Activated CD4-positive, alpha-beta T cell treated with anti-CD3 and anti-CD28 coated beads, Interleukin-2, amount 10 ng/mL, durations not matched to agents 7 days and 5 days (primary cell): ENCODE data around the gene ZBTB7C. TPM values are rescaled to one million over a fixed set of nuclear protein-coding genes. Genes with fewer than 3 reads are reported as not detected.

Source experiments
- CTCF ChIA-PET: fragments of 350-600 bp; sonication (Branson Sonifier 250); formaldehyde crosslinking; loops from one replicate; lab custom pipeline; 2021; ENCODE audit warnings: antibody characterized with exemption; lab: Charles Lee
- POLR2A ChIA-PET: fragments of 350-600 bp; sonication (Branson Sonifier 250); formaldehyde crosslinking; loops from one replicate; lab custom pipeline; 2021; ENCODE audit warnings: antibody characterized with exemption; lab: Charles Lee
- DNase-seq: peaks from one replicate; pipeline ENCODE4 v3.0.0-alpha.2; 2020
- H3K27ac Mint-ChIP-seq: one replicate; pipeline ENCODE4 v1.8.0; 2021; ENCODE audit warnings: mild to moderate bottlenecking, moderate library complexity, mixed read lengths
- H3K27me3 Mint-ChIP-seq: one replicate; pipeline ENCODE4 v1.8.0; 2021; ENCODE audit warnings: mixed read lengths
- H3K36me3 Mint-ChIP-seq: one replicate; pipeline ENCODE4 v1.8.0; 2021; ENCODE audit warnings: low read depth, mixed read lengths
- H3K4me1 Mint-ChIP-seq: one replicate; pipeline ENCODE4 v1.8.0; 2021; ENCODE audit warnings: mixed read lengths
- H3K4me3 Mint-ChIP-seq: one replicate; pipeline ENCODE4 v1.8.0; 2021; ENCODE audit warnings: mild to moderate bottlenecking, moderate library complexity, mixed read lengths
- H3K9me3 Mint-ChIP-seq: one replicate; pipeline ENCODE4 v1.8.0; 2021; ENCODE audit warnings: mixed read lengths
- total RNA-seq, 2 experiments: library from RNA; stranded (reverse); gene quantifications; one replicate each; pipeline ENCODE4 v1.2.3, GENCODE V29; 2021

ZBTB7C gene
- total RNA-seq, 2 experiments from 2014 or later: 0.10 to 0.15 TPM

DNA sequence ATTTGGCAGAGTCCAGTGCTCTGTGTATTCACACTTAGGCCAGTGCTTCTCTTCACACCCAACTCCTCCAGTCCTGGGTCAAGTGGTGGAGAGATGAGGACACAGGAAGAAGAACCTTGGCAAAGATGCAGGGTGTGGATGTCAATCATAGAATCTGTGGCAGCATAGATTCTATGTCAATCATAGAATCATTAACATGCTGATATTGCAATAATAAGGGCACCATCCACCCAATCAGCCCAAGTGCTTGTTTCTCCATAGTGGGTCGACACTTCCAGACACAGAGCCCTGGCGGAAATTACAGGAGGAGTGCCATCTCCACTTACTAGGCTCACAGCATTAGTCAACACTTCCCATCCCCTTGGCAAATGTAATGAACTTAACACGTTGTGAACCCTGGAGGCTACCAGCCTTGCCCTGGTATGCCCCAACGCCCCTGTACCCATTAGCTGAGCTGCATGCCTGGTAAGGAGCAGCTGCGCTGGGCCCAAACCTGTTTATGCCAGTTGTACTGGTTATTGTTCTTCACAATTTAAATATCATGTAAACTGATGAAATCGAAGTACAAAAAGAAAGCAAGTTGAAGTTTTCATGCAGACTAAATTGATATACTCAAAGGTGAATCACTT is 317.2 kb downstream of the ZBTB7C start:
- H3K9me3 Mint-ChIP-seq: no peaks in the 10 kb centered on the region
- no peak for DNase-seq
- H3K4me1 Mint-ChIP-seq: no peaks in the 10 kb centered on the region
- no peaks in the 10 kb centered on the region for H3K36me3 Mint-ChIP-seq
- no peak overlapping the region for H3K27ac Mint-ChIP-seq
- no peak overlapping the region for H3K4me3 Mint-ChIP-seq
- POLR2A ChIA-PET: no interaction called here
- CTCF ChIA-PET: no interaction called here
- peaks cover 3% of the 10 kb centered on the region for H3K27me3 Mint-ChIP-seq

DNA sequence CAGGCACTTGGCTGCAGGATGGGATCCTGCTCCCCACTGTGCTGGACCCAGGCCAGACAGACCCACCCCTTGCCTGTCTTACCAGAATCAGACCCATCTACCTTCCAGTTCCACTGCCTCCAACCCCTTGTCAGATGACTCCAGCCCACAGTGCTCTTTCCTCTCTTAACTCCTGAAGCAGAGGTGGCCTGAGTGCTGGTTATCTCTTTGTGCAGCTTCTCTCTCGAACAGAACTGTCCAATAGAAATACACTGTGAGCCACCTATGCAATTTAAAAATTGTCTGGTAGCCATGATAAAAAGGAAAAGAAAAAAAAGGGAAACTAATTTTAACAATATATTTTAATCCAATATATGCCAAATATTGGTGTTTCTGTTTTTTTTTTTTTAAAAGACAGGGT is 318.5 kb downstream of the ZBTB7C start:
- ChIA-PET CTCF (no interaction called here), POLR2A (no interaction called here)
- Mint-ChIP-seq H3K9me3 (no peaks in the 10 kb centered on the region), H3K4me1 (no peaks in the 10 kb centered on the region), H3K27ac (no peak overlapping the region), H3K27me3 (peaks cover 3% of the 10 kb centered on the region), H3K4me3 (no peak overlapping the region), H3K36me3 (no peaks in the 10 kb centered on the region)
- no peak for DNase-seq

GRCh38 chr18:48090021-48090420 is 319.2 kb downstream of the ZBTB7C start:
- H3K4me1 Mint-ChIP-seq: no peaks in the 10 kb centered on the region
- POLR2A ChIA-PET: no interaction called here
- no peak for DNase-seq
- H3K9me3 Mint-ChIP-seq: no peaks in the 10 kb centered on the region
- no peak overlapping the region for H3K27ac Mint-ChIP-seq
- CTCF ChIA-PET: no interaction called here
- no peak overlapping the region for H3K4me3 Mint-ChIP-seq
- H3K27me3 Mint-ChIP-seq: peaks cover 3% of the 10 kb centered on the region
- H3K36me3 Mint-ChIP-seq: no peaks in the 10 kb centered on the region

- H3K36me3 Mint-ChIP-seq: no peaks in the 10 kb centered on the region
- no peak overlapping the region for H3K4me3 Mint-ChIP-seq
- POLR2A ChIA-PET: no interaction called here
- CTCF ChIA-PET: no interaction called here
- DNase-seq: no peak
- H3K27me3 Mint-ChIP-seq: no peaks in the 10 kb centered on the region
- H3K27ac Mint-ChIP-seq: no peak overlapping the region
- no peaks in the 10 kb centered on the region for H3K4me1 Mint-ChIP-seq
- H3K9me3 Mint-ChIP-seq: no peaks in the 10 kb centered on the region
These were observed 323.2 kb downstream of the ZBTB7C start for GRCh38 chr18:48085781-48086487.

- H3K4me3 Mint-ChIP-seq: no peak overlapping the region
- no peak overlapping the region for H3K27ac Mint-ChIP-seq
- H3K4me1 Mint-ChIP-seq: no peaks in the 10 kb centered on the region
- ChIA-PET POLR2A (no interaction called here), CTCF (no interaction called here)
- no peaks in the 10 kb centered on the region for H3K36me3 Mint-ChIP-seq
- DNase-seq: no peak
- no peaks in the 10 kb centered on the region for H3K27me3 Mint-ChIP-seq
- no peaks in the 10 kb centered on the region for H3K9me3 Mint-ChIP-seq
These were observed 324.3 kb downstream of the ZBTB7C start for GRCh38 chr18:48084858-48085257.

- ChIA-PET CTCF (no interaction called here), POLR2A (no interaction called here)
- DNase-seq: no peak
These were observed 325.0 kb downstream of the ZBTB7C start for GRCh38 chr18:48084041-48084757.

DNA sequence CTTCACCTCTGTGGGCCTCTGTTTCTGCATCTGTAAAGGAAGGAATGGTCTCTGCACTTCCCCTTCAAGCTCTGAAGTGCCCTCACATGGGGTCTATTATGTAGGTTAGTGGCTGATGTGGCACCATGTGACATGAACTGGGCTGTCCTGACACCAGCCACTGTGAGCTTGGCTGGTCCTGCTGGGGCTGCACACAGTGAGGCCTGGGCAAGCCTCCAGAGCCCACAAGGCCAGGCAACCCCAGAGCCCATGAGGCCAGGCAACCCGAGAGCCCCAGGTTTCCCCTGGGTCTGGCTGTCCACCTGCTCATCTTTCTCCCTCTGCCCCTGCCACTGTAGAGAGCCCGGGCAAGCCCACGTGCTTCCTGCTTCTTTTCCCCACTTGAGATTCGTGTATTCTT is 328.6 kb downstream of the ZBTB7C start:
- peaks cover 2% of the 10 kb centered on the region for H3K27me3 Mint-ChIP-seq
- no peaks in the 10 kb centered on the region for H3K36me3 Mint-ChIP-seq
- H3K4me1 Mint-ChIP-seq: no peaks in the 10 kb centered on the region
- H3K9me3 Mint-ChIP-seq: no peaks in the 10 kb centered on the region
- DNase-seq: no peak
- no peak overlapping the region for H3K27ac Mint-ChIP-seq
- ChIA-PET POLR2A (no interaction called here), CTCF (no interaction called here)
- no peak overlapping the region for H3K4me3 Mint-ChIP-seq

More at GRCh38 chr18:48084041-48084757, 325.0 kb downstream of the ZBTB7C start:
- Mint-ChIP-seq H3K27ac (no peak overlapping the region), H3K4me3 (no peak overlapping the region), H3K27me3 (no peaks in the 10 kb centered on the region), H3K36me3 (no peaks in the 10 kb centered on the region), H3K9me3 (no peaks in the 10 kb centered on the region), H3K4me1 (no peaks in the 10 kb centered on the region)

DNA sequence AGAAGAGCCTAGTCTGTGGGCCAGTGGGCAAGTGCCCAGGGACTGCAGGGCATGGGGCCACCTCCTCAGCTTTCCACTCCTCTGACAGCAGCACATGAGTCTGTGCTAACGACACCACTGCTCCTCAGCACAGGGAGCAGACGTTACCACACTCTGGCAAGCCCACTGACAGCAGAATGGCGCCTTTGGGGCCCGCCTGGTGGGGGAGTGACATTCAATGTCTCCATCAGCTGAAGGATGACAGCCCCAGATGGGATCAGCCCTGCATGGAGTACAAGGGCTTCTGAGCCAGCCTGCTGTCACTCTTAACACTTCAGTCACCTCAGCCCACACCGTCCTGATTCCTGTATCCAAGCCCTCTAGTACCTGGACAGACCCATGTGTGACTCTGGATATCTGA is 329.3 kb downstream of the ZBTB7C start:
- ChIA-PET POLR2A (no interaction called here), CTCF (no interaction called here)
- Mint-ChIP-seq H3K27me3 (peaks cover 2% of the 10 kb centered on the region), H3K4me1 (no peaks in the 10 kb centered on the region), H3K4me3 (no peak overlapping the region), H3K9me3 (no peaks in the 10 kb centered on the region), H3K36me3 (no peaks in the 10 kb centered on the region), H3K27ac (no peak overlapping the region)
- DNase-seq: no peak

DNA sequence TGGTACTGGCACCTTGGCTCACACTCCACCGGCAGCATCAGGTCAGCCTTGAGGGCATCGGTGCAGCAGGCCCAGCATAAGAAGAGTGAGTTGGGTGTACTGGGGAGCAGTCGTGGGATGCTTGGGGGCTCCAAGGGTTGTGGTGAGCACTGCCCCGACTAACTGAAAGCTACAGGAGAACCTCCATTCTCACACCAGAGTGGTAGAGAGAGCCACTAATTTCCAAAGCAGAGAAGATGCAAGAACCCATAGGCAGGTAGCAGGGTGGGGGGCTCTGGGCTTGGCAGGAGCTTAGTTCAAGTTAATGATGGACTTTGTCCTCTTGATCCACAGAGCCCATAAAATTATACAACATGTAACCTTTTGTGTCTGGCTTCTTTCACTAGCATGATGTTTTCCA is 330.7 kb downstream of the ZBTB7C start:
- DNase-seq: no peak
- H3K27ac Mint-ChIP-seq: no peak overlapping the region
- H3K36me3 Mint-ChIP-seq: no peaks in the 10 kb centered on the region

DNA sequence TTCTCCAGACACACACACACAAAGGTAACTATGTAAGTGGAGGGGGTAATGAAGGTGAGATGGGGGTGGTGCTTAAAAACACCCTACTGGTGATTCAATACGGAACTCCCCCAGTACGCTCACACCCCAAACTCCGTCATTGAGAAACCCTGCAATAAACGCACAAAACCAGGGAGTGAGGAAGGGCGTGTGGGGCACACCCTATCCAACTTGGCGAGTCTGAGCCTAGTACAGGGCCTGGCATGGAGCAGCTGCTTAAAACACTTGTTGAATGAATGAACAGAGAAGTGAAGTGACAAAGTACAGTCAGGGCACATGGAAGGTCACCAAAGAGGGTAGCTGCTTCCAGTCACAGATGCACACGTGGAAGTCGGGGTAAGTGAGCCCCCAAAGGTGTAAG is 331.9 kb downstream of the ZBTB7C start:
- Mint-ChIP-seq H3K36me3 (no peaks in the 10 kb centered on the region), H3K4me3 (no peak overlapping the region), H3K4me1 (no peaks in the 10 kb centered on the region), H3K9me3 (no peaks in the 10 kb centered on the region), H3K27ac (no peak overlapping the region), H3K27me3 (peaks cover 4% of the 10 kb centered on the region)
- no peak for DNase-seq
- ChIA-PET POLR2A (no interaction called here), CTCF (no interaction called here)

More for the DNA sequence above, 330.7 kb downstream of the ZBTB7C start:
- Mint-ChIP-seq H3K27me3 (peaks cover 2% of the 10 kb centered on the region), H3K4me3 (no peak overlapping the region), H3K4me1 (no peaks in the 10 kb centered on the region), H3K9me3 (no peaks in the 10 kb centered on the region)
- ChIA-PET CTCF (no interaction called here), POLR2A (no interaction called here)

DNA sequence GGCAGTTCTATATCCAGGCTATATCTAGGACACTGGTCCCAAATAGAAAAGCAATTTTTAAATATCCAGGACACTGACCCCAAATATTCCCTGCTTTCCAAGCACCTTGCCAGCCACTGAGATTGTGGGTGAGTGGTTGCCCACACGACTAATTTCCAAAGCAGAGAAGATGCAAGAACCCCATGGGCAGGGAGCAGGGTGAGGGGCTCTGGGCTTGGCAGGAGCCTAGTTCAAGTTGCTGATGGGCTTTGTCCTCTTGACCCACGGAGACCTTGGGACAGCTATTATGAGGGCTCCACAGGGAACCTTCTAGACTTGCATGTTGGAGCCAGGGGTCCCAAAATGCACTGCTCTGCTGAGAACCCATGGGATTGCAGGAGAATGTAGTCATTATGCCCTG is 332.7 kb downstream of the ZBTB7C start:
- DNase-seq: no peak
- Mint-ChIP-seq H3K4me1 (no peaks in the 10 kb centered on the region), H3K36me3 (no peaks in the 10 kb centered on the region), H3K9me3 (no peaks in the 10 kb centered on the region), H3K4me3 (no peak overlapping the region), H3K27me3 (peaks cover 6% of the 10 kb centered on the region), H3K27ac (no peak overlapping the region)
- ChIA-PET CTCF (no interaction called here), POLR2A (no interaction called here)

DNA sequence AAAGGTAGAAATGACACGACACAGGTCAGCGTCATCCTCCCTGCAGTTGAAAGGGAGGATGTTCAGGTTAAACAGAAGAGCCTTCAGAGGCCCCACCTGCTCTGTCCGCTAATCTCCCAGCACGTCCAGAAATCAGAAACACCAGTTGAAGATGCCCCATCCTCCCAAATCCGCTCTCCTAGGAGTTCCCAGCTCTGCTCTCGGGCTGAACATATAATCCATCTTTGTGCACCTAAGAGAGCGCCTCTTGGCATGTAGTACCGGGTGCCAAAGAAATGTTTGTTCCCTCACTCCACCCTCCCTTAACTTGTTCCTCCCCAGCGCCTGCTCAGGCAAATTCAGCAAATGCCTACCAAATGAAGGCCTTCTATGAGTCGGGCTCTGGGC is 333.5 kb downstream of the ZBTB7C start:
- Mint-ChIP-seq H3K36me3 (no peaks in the 10 kb centered on the region), H3K4me1 (no peaks in the 10 kb centered on the region), H3K27me3 (peaks cover 12% of the 10 kb centered on the region), H3K9me3 (no peaks in the 10 kb centered on the region), H3K4me3 (no peak overlapping the region), H3K27ac (no peak overlapping the region)
- POLR2A ChIA-PET: no interaction called here
- CTCF ChIA-PET: no interaction called here
- DNase-seq: no peak

DNA sequence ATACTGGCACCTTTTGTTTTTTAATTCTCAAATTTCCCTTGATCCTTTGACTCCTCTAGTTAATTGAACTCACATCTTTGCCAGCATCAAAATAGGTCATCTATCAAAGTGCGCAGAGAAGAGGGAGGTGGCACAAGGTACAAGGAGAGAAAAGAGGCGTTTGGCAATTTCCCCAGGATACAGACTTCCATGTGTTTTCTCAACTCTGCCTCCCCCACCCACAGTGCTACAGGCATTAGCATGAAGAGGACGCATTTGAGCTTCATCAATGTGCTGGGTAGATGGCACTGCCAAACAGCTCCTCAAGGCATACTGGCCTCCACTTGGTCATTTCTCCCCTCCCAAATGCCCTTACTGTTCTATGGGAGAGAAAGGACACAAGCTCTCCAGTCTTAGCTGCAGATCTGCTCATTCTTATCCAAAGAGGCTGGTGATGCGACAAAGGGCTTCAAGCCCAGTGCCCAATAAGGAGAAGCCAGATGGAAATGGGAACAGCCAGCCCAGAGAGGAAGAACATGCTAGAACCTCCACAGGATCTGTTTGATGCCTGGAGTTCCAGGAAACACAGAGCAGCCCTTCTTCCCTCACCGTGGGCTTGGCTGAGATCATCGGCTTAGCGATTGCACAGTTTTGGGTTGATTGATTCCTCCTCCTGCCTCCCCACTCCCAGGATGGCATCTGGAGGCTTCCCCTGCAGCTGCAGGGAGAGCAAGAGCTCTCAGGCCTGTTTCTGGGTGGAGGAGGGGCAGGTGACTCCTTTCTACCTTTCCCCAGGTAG is 334.1 kb downstream of the ZBTB7C start:
- no peaks in the 10 kb centered on the region for H3K9me3 Mint-ChIP-seq
- H3K4me1 Mint-ChIP-seq: no peaks in the 10 kb centered on the region
- no peak overlapping the region for H3K4me3 Mint-ChIP-seq
- DNase-seq: no peak
- CTCF ChIA-PET: no interaction called here
- H3K27ac Mint-ChIP-seq: no peak overlapping the region
- POLR2A ChIA-PET: no interaction called here
- peaks cover 13% of the 10 kb centered on the region for H3K27me3 Mint-ChIP-seq
- no peaks in the 10 kb centered on the region for H3K36me3 Mint-ChIP-seq
